ENCODE measurements around the gene ABCA7.
A peak's percentile ranks its signal among the peaks of the same experiment; 100 is the strongest.

Gene ABCA7

GRCh38 chr19:1039646-1040475, at the start of gene ABCA7:
Gene ABCA7, plus strand, starts transcription at chr19:1040107. Its CDS starts 1,255 bp downstream, at chr19:1041362.
- DNase-seq, result peak; percentile 99

GRCh38 chr19:990119-990571, 49.8 kb upstream of the ABCA7 start:
- DNase-seq, result no peak

- no peak for DNase-seq
These were observed 49.2 kb upstream of the ABCA7 start for GRCh38 chr19:990746-991145.

- no peak for DNase-seq
These were observed 48.6 kb upstream of the ABCA7 start for GRCh38 chr19:991174-991931.

- no peak for DNase-seq
These were observed 47.8 kb upstream of the ABCA7 start for GRCh38 chr19:991932-992669.

GRCh38 chr19:992670-993055, 47.2 kb upstream of the ABCA7 start:
- DNase-seq, result no peak

GRCh38 chr19:993361-993830, 46.5 kb upstream of the ABCA7 start:
- DNase-seq, result no peak

GRCh38 chr19:993831-994393, 46.0 kb upstream of the ABCA7 start:
- DNase-seq, result no peak

- no peak for DNase-seq
These were observed 45.4 kb upstream of the ABCA7 start for GRCh38 chr19:994516-994915.

- no peak for DNase-seq
These were observed 44.7 kb upstream of the ABCA7 start for GRCh38 chr19:995051-995827.

GRCh38 chr19:996051-996838, 43.7 kb upstream of the ABCA7 start:
- DNase-seq, result peak; percentile 87

GRCh38 chr19:998064-998463, 41.8 kb upstream of the ABCA7 start:
- DNase-seq, result no peak

- no peak for DNase-seq
These were observed 40.6 kb upstream of the ABCA7 start for GRCh38 chr19:999379-999719.

GRCh38 chr19:1000095-1000494, 39.8 kb upstream of the ABCA7 start, which contains the start of gene GRIN3B:
Gene GRIN3B, plus strand, starts transcription at chr19:1000419. Its CDS starts 19 bp downstream, at chr19:1000438.
- DNase-seq, result peak; percentile 77

GRCh38 chr19:1000591-1001537, 39.0 kb upstream of the ABCA7 start:
- no peak for DNase-seq

GRCh38 chr19:1001538-1002166, 38.3 kb upstream of the ABCA7 start:
- peak; percentile 65 for DNase-seq

- DNase-seq, result no peak
These were observed 37.3 kb upstream of the ABCA7 start for GRCh38 chr19:1002600-1002999.

- DNase-seq, result no peak
These were observed 36.6 kb upstream of the ABCA7 start for GRCh38 chr19:1003283-1003682.

GRCh38 chr19:1004204-1004802, 35.6 kb upstream of the ABCA7 start:
- no peak for DNase-seq

Measured in NCI-H69 (cell line).